H1 (cell line): ENCODE results near the gene XAGE5. TPM values are rescaled to one million over a fixed set of nuclear protein-coding genes. Genes with fewer than 3 reads are reported as not detected.
"Not testable (repeated sequence)": the region's sequence is repeated elsewhere in the genome, so short reads cannot be mapped to it uniquely, and the experiment has no call there.

Experiments used
- CTCF ChIA-PET: fragments of 300-600 bp; sonication (Branson Sonifier 250); formaldehyde crosslinking; loops from one replicate; lab custom pipeline; 2021; ENCODE audit not compliant: partially characterized antibody; lab: Charles Lee
- POLR2A ChIA-PET: fragments of 300-600 bp; sonication (Branson Sonifier 250); formaldehyde crosslinking; loops from one replicate; lab custom pipeline; 2021; ENCODE audit warnings: inconsistent platforms; ENCODE audit not compliant: partially characterized antibody; lab: Charles Lee
- DNase-seq, 2 experiments: peaks; one replicate each; pipeline versions ENCODE4 v3.0.0 to v3.0.0-alpha.2; 2010 to 2022; ENCODE audit warnings: low spot score in 2 of 2, low read depth in 1 of 2, mixed read lengths in 1 of 2
- FAIRE-seq: peaks from 2 replicates; lab custom pipeline; 2011; peaks lifted over from hg19 to GRCh38; lab: Jason Lieb, UNC
- H2AFZ ChIP-seq: 2 replicates; pipeline ENCODE4 v1.8.1; 2012; ENCODE audit warnings: low read length, inconsistent platforms
- H2AK5ac ChIP-seq: 2 replicates; pipeline ENCODE4 v1.6.1; 2013; ENCODE audit warnings: low read depth, low read length
- H2BK120ac ChIP-seq: replicated peaks from 2 replicates; pipeline ENCODE3; 2013; ENCODE audit warnings: low read depth, low read length, inconsistent platforms
- H2BK12ac ChIP-seq: 2 replicates; pipeline ENCODE4 v1.6.1; 2013; ENCODE audit warnings: low read depth, low read length
- H2BK15ac ChIP-seq: 2 replicates; pipeline ENCODE4 v1.6.1; 2013; ENCODE audit warnings: low read length
- H2BK20ac ChIP-seq: 2 replicates; pipeline ENCODE4 v1.6.1; 2013; ENCODE audit warnings: low read length
- H2BK5ac ChIP-seq: 2 replicates; pipeline ENCODE4 v1.6.1; 2013; ENCODE audit warnings: low read depth, low read length
- H3K14ac ChIP-seq: 2 replicates; pipeline ENCODE4 v1.6.1; 2013; ENCODE audit warnings: inconsistent platforms; ENCODE audit not compliant: insufficient read length
- H3K18ac ChIP-seq: 2 replicates; pipeline ENCODE4 v1.6.1; 2013; ENCODE audit warnings: low read length; ENCODE audit errors: extremely low read depth
- H3K23ac ChIP-seq: 2 replicates; pipeline ENCODE4 v1.6.1; 2013; ENCODE audit warnings: inconsistent platforms; ENCODE audit not compliant: insufficient read length
- H3K23me2 ChIP-seq: 2 replicates; pipeline ENCODE4 v1.6.1; 2013; ENCODE audit warnings: low read depth, low read length
- H3K27ac ChIP-seq: 2 replicates; pipeline ENCODE4 v1.6.1; 2011; ENCODE audit warnings: low read depth, low read length, inconsistent platforms
- H3K27me3 ChIP-seq, 4 experiments: replicated peaks in 1 of 4; 1 replicate in 1 of 4; 2 replicates in 3 of 4; pipeline versions ENCODE4 v1.6.1 to v1.8.1; 2011 to 2013; ENCODE audit warnings: low read length in 3 of 4, mild to moderate bottlenecking in 3 of 4, inconsistent platforms in 2 of 4, mixed read lengths in 2 of 4, moderate library complexity in 1 of 4; ENCODE audit not compliant: control insufficient read depth in 3 of 4, insufficient read depth in 3 of 4; ENCODE audit errors: extremely low read depth in 1 of 4
- H3K36me3 ChIP-seq, 4 experiments: 2 replicates each; pipeline versions ENCODE4 v1.6.1 to v1.8.1; 2011 to 2013; ENCODE audit warnings: mild to moderate bottlenecking in 4 of 4, low read length in 3 of 4, moderate library complexity in 2 of 4, control low read depth in 1 of 4, inconsistent platforms in 1 of 4; ENCODE audit not compliant: insufficient read depth in 4 of 4, control insufficient read depth in 2 of 4
- H3K4ac ChIP-seq: replicated peaks from 2 replicates; pipeline ENCODE3; 2013; ENCODE audit warnings: low read length, low read depth, mixed read lengths, inconsistent platforms; ENCODE audit not compliant: insufficient read length
- H3K4me1 ChIP-seq, 4 experiments: replicated peaks in 1 of 4; 1 replicate in 1 of 4; 2 replicates in 3 of 4; pipeline versions ENCODE4 v1.6.1 to v1.8.1; 2011 to 2013; ENCODE audit warnings: low read length in 3 of 4, inconsistent platforms in 2 of 4, mixed read lengths in 1 of 4; ENCODE audit not compliant: insufficient read depth in 4 of 4, control insufficient read depth in 3 of 4
- H3K4me2 ChIP-seq, 2 experiments: 2 replicates each; pipeline versions ENCODE4 v1.6.1 to v1.8.1; 2011 to 2013; ENCODE audit warnings: low read depth in 2 of 2, low read length in 2 of 2, control low read depth in 1 of 2, inconsistent platforms in 1 of 2, mild to moderate bottlenecking in 1 of 2; ENCODE audit not compliant: insufficient read depth in 1 of 2
- H3K4me3 ChIP-seq, 4 experiments: fragments of 200-600, 300-600 bp in 1 of 4; sonication (generic), shearing (Covaris generic), sonication (Bioruptor Twin) in 1 of 4; 2 replicates each; pipeline versions ENCODE4 v1.5.1 to v1.8.1; 2011 to 2016; ENCODE audit warnings: low read length in 4 of 4, low read depth in 3 of 4, control low read depth in 2 of 4, inconsistent platforms in 2 of 4, mild to moderate bottlenecking in 2 of 4, mixed read lengths in 1 of 4, moderate library complexity in 1 of 4; ENCODE audit not compliant: insufficient read depth in 2 of 4; ENCODE audit errors: extremely low read depth in 1 of 4
- H3K56ac ChIP-seq: replicated peaks from 2 replicates; pipeline ENCODE3; 2013; ENCODE audit warnings: low read depth, mild to moderate bottlenecking, mixed read lengths, low read length, inconsistent platforms; ENCODE audit not compliant: insufficient read length
- H3K79me1 ChIP-seq: 2 replicates; pipeline ENCODE4 v1.6.1; 2013; ENCODE audit warnings: low read depth, low read length, control low read depth
- H3K79me2 ChIP-seq, 2 experiments: 2 replicates each; pipeline versions ENCODE4 v1.6.1 to v1.8.1; 2012 to 2013; ENCODE audit warnings: low read length in 2 of 2, mild to moderate bottlenecking in 2 of 2, inconsistent platforms in 1 of 2; ENCODE audit not compliant: insufficient read depth in 2 of 2, control insufficient read depth in 1 of 2
- H3K9ac ChIP-seq, 4 experiments: replicated peaks in 1 of 4; 1 replicate in 1 of 4; 2 replicates in 3 of 4; pipeline versions ENCODE4 v1.6.1 to v1.8.1; 2011 to 2013; ENCODE audit warnings: low read depth in 3 of 4, low read length in 3 of 4, control low read depth in 2 of 4, mild to moderate bottlenecking in 2 of 4, moderate library complexity in 2 of 4, inconsistent platforms in 1 of 4; ENCODE audit errors: extremely low read depth in 1 of 4
- H3K9me3 ChIP-seq, 2 experiments: 2 replicates each; pipeline versions ENCODE4 v1.6.1 to v1.8.1; 2012 to 2013; ENCODE audit warnings: mild to moderate bottlenecking in 2 of 2, moderate library complexity in 2 of 2, control low read depth in 1 of 2, inconsistent platforms in 1 of 2, low read depth in 1 of 2, low read length in 1 of 2, mixed read lengths in 1 of 2; ENCODE audit not compliant: insufficient read depth in 2 of 2
- H4K20me1 ChIP-seq, 2 experiments: replicated peaks in 1 of 2; 2 replicates each; pipeline versions ENCODE3 to v1.8.1; 2011 to 2013; ENCODE audit warnings: inconsistent platforms in 2 of 2, low read length in 2 of 2, mild to moderate bottlenecking in 1 of 2; ENCODE audit not compliant: insufficient read depth in 2 of 2, control insufficient read depth in 1 of 2
- H4K5ac ChIP-seq: 2 replicates; pipeline ENCODE4 v1.6.1; 2013; ENCODE audit warnings: low read length, low read depth, mixed read lengths, inconsistent platforms; ENCODE audit not compliant: insufficient read length
- H4K8ac ChIP-seq: 2 replicates; pipeline ENCODE4 v1.8.0; 2013; ENCODE audit warnings: mild to moderate bottlenecking, moderate library complexity, low read length, inconsistent platforms; ENCODE audit not compliant: insufficient read depth; ENCODE audit errors: extremely low read depth
- H4K91ac ChIP-seq: replicated peaks from 2 replicates; pipeline ENCODE3; 2013; ENCODE audit warnings: low read length, mixed read lengths, inconsistent platforms; ENCODE audit not compliant: insufficient read length
- WGBS, 2 experiments: shearing (Covaris generic) in 1 of 2; methylation state at CpG; one replicate each; pipeline versions ENCODE4 v1.1.6 to v1.1.7; 2013 to 2015; ENCODE audit warnings: low lambda C conversion rate in 2 of 2, mixed read lengths in 2 of 2, inconsistent platforms in 1 of 2, low coverage in 1 of 2, missing lambda C conversion rate in 1 of 2; ENCODE audit not compliant: insufficient replicate concordance in 2 of 2, insufficient coverage in 1 of 2, insufficient read length in 1 of 2; ENCODE audit errors: extremely low coverage in 1 of 2, missing lambda C conversion rate in 1 of 2; 5-methylcytosine and 5-hydroxymethylcytosine counted together
- polyA plus RNA-seq, 7 experiments: library from polyadenylated mRNA; depleted of rRNA in 3 of 7; stranded (reverse) in 5 of 7; unstranded in 2 of 7; fragments of >200 nt in 5 of 7; fragments of 200-250 nt in 2 of 7; gene quantifications; 1 replicate in 5 of 7; 2 replicates in 1 of 7; 4 replicates in 1 of 7; pipeline versions ENCODE4 v1.2.1 to v1.2.3, GENCODE V29; 2011 to 2013; ENCODE audit warnings: missing spikeins in 2 of 7, mixed read lengths in 2 of 7
- total RNA-seq: library from RNA; stranded (reverse); fragmentation: NEBNext Ultra II Directional; extraction: Animal tissue kit (Norgen Biotek cat#: 25700); gene quantifications from 2 replicates; pipeline ENCODE4 v1.2.1, GENCODE V29; 2021

The XAGE5 gene
- total and polyA plus RNA-seq, 2 of the 8 experiments (the other 6 are each of a cell fraction or from before 2014, with no cell fraction given): not detected

DNA sequence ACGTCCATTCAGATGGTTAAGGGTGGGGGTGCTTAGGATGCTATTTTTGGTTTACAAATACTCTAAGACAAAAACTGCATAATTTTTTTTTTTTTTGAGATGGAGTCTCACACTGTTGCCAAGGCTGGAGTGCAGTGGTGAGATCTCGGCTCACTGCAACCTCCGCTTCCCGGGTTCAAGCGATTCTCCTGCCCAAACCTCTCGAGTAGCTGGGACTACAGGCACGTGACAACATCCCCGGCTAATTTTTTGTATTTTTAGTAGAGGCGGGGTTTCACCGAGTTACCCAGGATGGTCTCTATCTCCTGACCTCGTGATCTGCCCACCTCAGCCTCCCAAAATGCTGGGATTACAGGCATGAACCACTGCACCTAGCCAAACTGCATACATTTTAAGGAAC lies 37.6 kb upstream of the XAGE5 start:
- H3K27me3 ChIP-seq, H3K36me3 ChIP-seq, H2BK120ac ChIP-seq, H3K14ac ChIP-seq, H2BK5ac ChIP-seq, H2AFZ ChIP-seq, H4K91ac ChIP-seq, H3K27ac ChIP-seq, H3K9ac ChIP-seq, H3K79me1 ChIP-seq, DNase-seq, CTCF ChIA-PET, H2BK12ac ChIP-seq, H4K8ac ChIP-seq, H4K5ac ChIP-seq, H3K4ac ChIP-seq, H2AK5ac ChIP-seq, H3K4me1 ChIP-seq, H3K18ac ChIP-seq, H3K4me2 ChIP-seq, H2BK20ac ChIP-seq, H4K20me1 ChIP-seq, H3K4me3 ChIP-seq, H2BK15ac ChIP-seq, FAIRE-seq, H3K79me2 ChIP-seq, H3K23me2 ChIP-seq, H3K56ac ChIP-seq, POLR2A ChIA-PET, H3K9me3 ChIP-seq, H3K23ac ChIP-seq: not testable (repeated sequence)
- 61% methylated on average over 3 of the region's 11 CpGs; no CpG with 5 or more reads in 1 of the 2 experiments for WGBS, 2 experiments

DNA sequence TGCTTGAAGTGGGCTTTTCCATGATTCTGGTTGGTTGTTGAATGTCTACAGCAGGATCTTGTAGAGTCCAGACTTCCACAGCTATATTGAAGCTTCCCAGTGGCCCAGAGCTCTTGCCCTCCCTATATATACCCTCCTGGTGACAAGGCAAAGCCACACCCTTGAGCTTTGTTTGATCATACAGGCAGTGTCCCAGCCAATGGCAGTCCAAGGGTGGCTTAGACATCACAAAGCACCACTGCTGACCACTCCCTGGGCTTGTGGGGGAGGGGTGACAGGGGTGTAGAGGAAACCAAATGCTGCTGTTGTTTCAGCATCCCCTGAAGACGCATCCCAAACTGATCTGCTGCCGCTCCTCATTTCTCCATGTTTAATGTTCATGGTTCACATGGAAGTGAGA lies 13.8 kb upstream of the XAGE5 start, which contains the start of gene SPANXN5:
Gene SPANXN5 (minus strand): TSS at position 101 of the 400 bp plus-strand sequence. CDS start 79 bp downstream, at position 22.
- H3K9ac ChIP-seq, H2BK15ac ChIP-seq, H2BK20ac ChIP-seq, H3K14ac ChIP-seq, H3K27me3 ChIP-seq, H3K4ac ChIP-seq, H3K36me3 ChIP-seq, H3K79me2 ChIP-seq, H3K79me1 ChIP-seq, H2AK5ac ChIP-seq, H4K8ac ChIP-seq, H3K27ac ChIP-seq, H3K4me1 ChIP-seq, H4K5ac ChIP-seq, H3K9me3 ChIP-seq, H2BK12ac ChIP-seq, H4K20me1 ChIP-seq, H2BK5ac ChIP-seq, H3K4me3 ChIP-seq, H2BK120ac ChIP-seq, H3K4me2 ChIP-seq, DNase-seq, H3K18ac ChIP-seq, FAIRE-seq, H2AFZ ChIP-seq, POLR2A ChIA-PET, H3K23me2 ChIP-seq, CTCF ChIA-PET, H3K23ac ChIP-seq, H4K91ac ChIP-seq, H3K56ac ChIP-seq: not testable (repeated sequence)
- 100% methylated on average over 1 of the region's 2 CpGs; no CpG with 5 or more reads in 1 of the 2 experiments for WGBS, 2 experiments
